Measurements from ENCODE around the gene FBN1. TPM values are rescaled to one million over a fixed set of nuclear protein-coding genes. Genes with fewer than 3 reads are reported as not detected.
A peak's percentile ranks its signal among the peaks of the same experiment; 100 is the strongest.

Gene FBN1
- total and polyA plus RNA-seq, 8 donors = 4.7 to 384 (median 42.6) TPM

GRCh38 chr15:48577469-48577868 is 68.0 kb downstream of the FBN1 start:
- Histone ChIP-seq H3K27ac (no peak overlapping the region), H3K9me3 (no peaks in the 10 kb centered on the region), H3K4me1 (peaks cover 0 to 22% (median 9%) of the 10 kb centered on the region in 4 donors), H3K4me3 (no peak overlapping the region), H3K36me3 (peaks cover 0 to 3% (median 0%) of the 10 kb centered on the region in 4 donors), H3K27me3 (no peaks in the 10 kb centered on the region)
- intact Hi-C loops (cut with DNase I; ENCODE audit: low total_unique reads) = no loop called here
- 43 to 59% (median 49%) methylated on average over 7 of the region's 7 CpGs for WGBS, 5 donors
- TF ChIP-seq CTCF (IDR thresholded peaks at IDR 0.05) = no peak
- TF ChIP-seq POLR2A (IDR thresholded peaks at IDR 0.05) = no peak
- no peak for TF ChIP-seq EP300 (IDR thresholded peaks at IDR 0.05)
- TF ChIP-seq POLR2AphosphoS5 (IDR thresholded peaks at IDR 0.05) = no peak
- peak in 1 of 2 donors; percentile 46 for DNase-seq

- Histone ChIP-seq H3K4me3 (no peak overlapping the region), H3K27ac (no peak overlapping the region), H3K27me3 (no peaks in the 10 kb centered on the region), H3K36me3 (peaks cover 0 to 3% (median 0%) of the 10 kb centered on the region in 4 donors), H3K4me1 (peaks cover 0 to 20% (median 5%) of the 10 kb centered on the region in 4 donors), H3K9me3 (no peaks in the 10 kb centered on the region)
- intact Hi-C loops (cut with DNase I; ENCODE audit: low total_unique reads) = no loop called here
- no peak for TF ChIP-seq CTCF (IDR thresholded peaks at IDR 0.05)
- no peak for TF ChIP-seq POLR2AphosphoS5 (IDR thresholded peaks at IDR 0.05)
- TF ChIP-seq POLR2A (IDR thresholded peaks at IDR 0.05) = no peak
- DNase-seq = no peak
These were observed 71.3 kb downstream of the FBN1 start for GRCh38 chr15:48574187-48574586.

GRCh38 chr15:48573780-48574179 is 71.7 kb downstream of the FBN1 start:
- WGBS, 5 donors = 85 to 96% (median 94%) methylated on average over 4 of the region's 4 CpGs
- Histone ChIP-seq H3K4me1 (peaks cover 0 to 20% (median 4%) of the 10 kb centered on the region in 4 donors), H3K4me3 (no peak overlapping the region), H3K27me3 (no peaks in the 10 kb centered on the region), H3K9me3 (no peaks in the 10 kb centered on the region), H3K27ac (no peak overlapping the region), H3K36me3 (peaks cover 0 to 3% (median 0%) of the 10 kb centered on the region in 4 donors)
- no peak for TF ChIP-seq CTCF (IDR thresholded peaks at IDR 0.05)
- no peak for TF ChIP-seq POLR2A (IDR thresholded peaks at IDR 0.05)
- no peak for TF ChIP-seq EP300 (IDR thresholded peaks at IDR 0.05)
- TF ChIP-seq POLR2AphosphoS5 (IDR thresholded peaks at IDR 0.05) = no peak
- DNase-seq = no peak
- intact Hi-C loops (cut with DNase I; ENCODE audit: low total_unique reads) = no loop called here

GRCh38 chr15:48572823-48573222 is 72.7 kb downstream of the FBN1 start:
- TF ChIP-seq CTCF (IDR thresholded peaks at IDR 0.05) (no peak), POLR2AphosphoS5 (IDR thresholded peaks at IDR 0.05) (no peak), EP300 (IDR thresholded peaks at IDR 0.05) (no peak), POLR2A (IDR thresholded peaks at IDR 0.05) (no peak)
- H3K4me3 ChIP-seq = no peak overlapping the region
- no peak overlapping the region for H3K27ac ChIP-seq
- intact Hi-C loops (cut with DNase I; ENCODE audit: low total_unique reads) = no loop called here
- peaks cover 0 to 3% (median 0%) of the 10 kb centered on the region in 4 donors for H3K36me3 ChIP-seq
- no peak for DNase-seq
- peaks cover 0 to 20% (median 4%) of the 10 kb centered on the region in 4 donors for H3K4me1 ChIP-seq
- H3K9me3 ChIP-seq = no peaks in the 10 kb centered on the region
- WGBS, 5 donors = 92 to 95% (median 94%) methylated on average over 5 of the region's 5 CpGs
- H3K27me3 ChIP-seq = no peaks in the 10 kb centered on the region
